CD14-positive monocyte (primary cell): ENCODE results near the gene ALOX5. TPM values are rescaled to one million over a fixed set of nuclear protein-coding genes. Genes with fewer than 3 reads are reported as not detected.

Experiments used
- DNase-seq, 3 donors: peaks; one replicate each; pipeline ENCODE4 v3.0.0-alpha.2; 2011 to 2022
- H2AFZ ChIP-seq: 2 replicates; pipeline ENCODE4 v1.6.0; 2012; ENCODE audit warnings: mild to moderate bottlenecking, low read depth, low read length, inconsistent platforms; ENCODE audit not compliant: insufficient read depth, poor library complexity, severe bottlenecking
- H3K27ac ChIP-seq, 2 donors: 1 replicate in 1 of 2; 2 replicates in 1 of 2; pipeline ENCODE4 v1.5.1; 2012 to 2013; ENCODE audit warnings: low read length in 2 of 2, control low read depth in 1 of 2, inconsistent platforms in 1 of 2, low read depth in 1 of 2, mild to moderate bottlenecking in 1 of 2
- H3K27me3 ChIP-seq, 2 donors: one replicate each; pipeline versions ENCODE4 v1.6.0 to v1.6.1; 2011 to 2013; ENCODE audit warnings: low read length in 2 of 2; ENCODE audit not compliant: control insufficient read depth in 2 of 2, insufficient read depth in 2 of 2
- H3K36me3 ChIP-seq, 2 donors: replicated peaks in 1 of 2; 1 replicate in 1 of 2; 2 replicates in 1 of 2; pipeline versions ENCODE4 v1.5.1 to v1.6.1; 2012 to 2013; ENCODE audit warnings: low read length in 2 of 2, control low read depth in 1 of 2, inconsistent platforms in 1 of 2, mild to moderate bottlenecking in 1 of 2; ENCODE audit not compliant: insufficient read depth in 2 of 2, control insufficient read depth in 1 of 2
- H3K4me1 ChIP-seq, 2 donors: 1 replicate in 1 of 2; 2 replicates in 1 of 2; pipeline versions ENCODE4 v1.5.1 to v1.6.1; 2012 to 2013; ENCODE audit warnings: low read length in 2 of 2, control low read depth in 1 of 2, inconsistent platforms in 1 of 2, mild to moderate bottlenecking in 1 of 2, moderate library complexity in 1 of 2; ENCODE audit not compliant: insufficient read depth in 2 of 2, control insufficient read depth in 1 of 2
- H3K4me2 ChIP-seq: replicated peaks from 2 replicates; pipeline ENCODE3; 2012; ENCODE audit warnings: low read length, moderate library complexity, mild to moderate bottlenecking; ENCODE audit not compliant: poor library complexity, severe bottlenecking; ENCODE audit errors: extremely low read depth
- H3K4me3 ChIP-seq, 3 experiments: fragments of 200-600 bp in 1 of 3; sonication (generic) in 1 of 3; replicated peaks in 1 of 3; 1 replicate in 2 of 3; 2 replicates in 1 of 3; pipeline ENCODE4 v1.5.1; 2011 to 2013; ENCODE audit warnings: low read length in 3 of 3, mild to moderate bottlenecking in 3 of 3, control low read depth in 2 of 3, low read depth in 2 of 3, inconsistent platforms in 1 of 3, moderate library complexity in 1 of 3
- H3K79me2 ChIP-seq: 2 replicates; pipeline ENCODE4 v1.6.0; 2012; ENCODE audit warnings: mild to moderate bottlenecking, control low read depth, inconsistent platforms, low read length, moderate library complexity; ENCODE audit not compliant: insufficient read depth
- H3K9ac ChIP-seq: 2 replicates; pipeline ENCODE4 v1.6.0; 2017; ENCODE audit warnings: low read length, mild to moderate bottlenecking; ENCODE audit not compliant: insufficient read depth, poor library complexity, severe bottlenecking
- H3K9me3 ChIP-seq, 2 donors: replicated peaks in 1 of 2; 1 replicate in 1 of 2; 2 replicates in 1 of 2; pipeline versions ENCODE4 v1.5.1 to v1.6.1; 2012 to 2013; ENCODE audit warnings: low read length in 2 of 2, control low read depth in 1 of 2; ENCODE audit not compliant: control insufficient read depth in 1 of 2, insufficient read depth in 1 of 2
- H4K20me1 ChIP-seq: 2 replicates; pipeline ENCODE4 v1.6.0; 2012; ENCODE audit warnings: mild to moderate bottlenecking, low read length, control low read depth, moderate library complexity; ENCODE audit not compliant: insufficient read depth
- H3K27ac Mint-ChIP-seq, 7 donors: one replicate each; pipeline ENCODE4 v1.8.0; 2020; ENCODE audit warnings: mild to moderate bottlenecking in 7 of 7, mixed read lengths in 7 of 7, moderate library complexity in 6 of 7, inconsistent platforms in 2 of 7
- H3K27me3 Mint-ChIP-seq, 3 donors: one replicate each; pipeline ENCODE4 v1.8.0; 2021 to 2022; ENCODE audit warnings: low read depth in 3 of 3, mild to moderate bottlenecking in 3 of 3, mixed read lengths in 3 of 3, moderate library complexity in 3 of 3, inconsistent platforms in 1 of 3
- H3K36me3 Mint-ChIP-seq, 2 donors: one replicate each; pipeline ENCODE4 v1.8.0; 2020; ENCODE audit warnings: mixed read lengths in 2 of 2, inconsistent platforms in 1 of 2, mild to moderate bottlenecking in 1 of 2
- H3K4me1 Mint-ChIP-seq: one replicate; pipeline ENCODE4 v1.8.0; 2020; ENCODE audit warnings: mild to moderate bottlenecking, mixed read lengths
- H3K4me3 Mint-ChIP-seq, 2 donors: one replicate each; pipeline ENCODE4 v1.8.0; 2020; ENCODE audit warnings: mild to moderate bottlenecking in 2 of 2, mixed read lengths in 2 of 2, moderate library complexity in 1 of 2
- H3K9me3 Mint-ChIP-seq, 7 donors: one replicate each; pipeline ENCODE4 v1.8.0; 2020 to 2022; ENCODE audit warnings: mixed read lengths in 7 of 7, mild to moderate bottlenecking in 6 of 7, moderate library complexity in 6 of 7, inconsistent platforms in 2 of 7
- WGBS: methylation state at CpG from one replicate; pipeline ENCODE4 v1.1.5; 2013; ENCODE audit warnings: missing lambda C conversion rate; ENCODE audit not compliant: insufficient coverage; 5-methylcytosine and 5-hydroxymethylcytosine counted together
- intact Hi-C, 2 donors: fragments of 100-400 bp; cut with micrococcal nuclease; formaldehyde crosslinking; loops; one replicate each; pipeline versions ENCODE4 v1.15.0 to v1.15.1; 2023
- polyA plus RNA-seq, 3 donors: library from polyadenylated mRNA; depleted of rRNA in 1 of 3; unstranded in 2 of 3; stranded (reverse) in 1 of 3; fragments of 300-500 nt in 2 of 3; fragments of >200 nt in 1 of 3; fragmentation: Illumina TruSeq in 2 of 3; gene quantifications; 1 replicate in 2 of 3; 2 replicates in 1 of 3; pipeline ENCODE4 v1.2.3, GENCODE V29; 2012 to 2021
- TF ChIP-seq, protein P1 (sequence below): fragments of 200-600 bp; IDR thresholded peaks from one replicate; pipeline ENCODE4 v1.8.0; 2022; ENCODE audit warnings: antibody characterized with exemption, mild to moderate bottlenecking

Gene ALOX5
- polyA plus RNA-seq, 3 donors: 223 to 918 (median 272) TPM

DNA sequence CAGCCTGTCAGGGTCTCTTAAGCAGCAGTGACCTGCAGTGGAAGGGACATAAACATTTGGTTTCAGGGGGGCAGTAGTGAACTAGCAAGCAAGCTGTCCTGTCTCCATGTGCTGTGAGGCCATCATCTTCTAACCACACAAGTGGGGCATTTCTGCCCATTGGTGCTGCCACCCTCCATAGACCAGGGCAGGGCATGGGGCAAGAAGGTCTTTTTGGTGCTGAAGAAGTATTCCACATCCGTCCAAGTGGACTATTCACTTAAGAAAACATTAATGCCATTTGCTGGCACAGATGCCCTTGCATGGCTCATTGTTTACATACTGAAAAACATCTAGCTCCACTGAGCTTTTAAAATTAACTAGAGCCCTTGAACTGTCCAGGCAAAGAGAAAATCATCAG lies 35.8 kb downstream of the ALOX5 start:
- WGBS: no CpG with 5 or more reads among the region's 1 CpG

DNA sequence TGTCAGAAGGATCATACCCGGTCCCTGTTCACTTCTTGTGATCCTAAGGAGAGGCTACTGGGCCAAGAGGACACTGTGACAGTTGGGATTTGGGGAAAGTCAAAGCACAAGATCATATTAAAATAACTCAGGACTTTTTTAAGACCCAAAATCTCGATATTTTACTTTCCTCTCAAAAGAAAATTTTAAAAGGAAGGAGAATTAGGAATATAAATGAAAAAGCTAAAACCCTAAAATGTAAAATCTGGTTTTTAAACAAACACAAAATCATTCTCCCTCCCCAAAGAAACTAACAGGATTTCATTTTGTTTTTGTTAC lies 36.4 kb downstream of the ALOX5 start:
- Mint-ChIP-seq H3K36me3 (peaks cover 81 to 89% of the 10 kb centered on the region in 2 donors), H3K9me3 (peaks cover 0 to 6% (median 2%) of the 10 kb centered on the region in 7 donors), H3K27me3 (no peaks in the 10 kb centered on the region), H3K27ac (peak overlapping the region in 1 of 7 donors; percentile 43), H3K4me3 (no peak overlapping the region), H3K4me1 (peaks cover 41% of the 10 kb centered on the region)
- Histone ChIP-seq H3K9ac (no peak overlapping the region), H3K79me2 (peaks cover 24% of the 10 kb centered on the region), H3K27me3 (no peaks in the 10 kb centered on the region), H3K36me3 (peaks cover 16 to 44% of the 10 kb centered on the region in 2 donors), H3K9me3 (no peaks in the 10 kb centered on the region), H3K27ac (no peak overlapping the region), H2AFZ (no peak overlapping the region), H3K4me3 (no peak overlapping the region), H3K4me1 (peaks cover 17 to 19% of the 10 kb centered on the region in 2 donors), H3K4me2 (no peak overlapping the region), H4K20me1 (peaks cover 69% of the 10 kb centered on the region)
- TF ChIP-seq, protein P1, sequence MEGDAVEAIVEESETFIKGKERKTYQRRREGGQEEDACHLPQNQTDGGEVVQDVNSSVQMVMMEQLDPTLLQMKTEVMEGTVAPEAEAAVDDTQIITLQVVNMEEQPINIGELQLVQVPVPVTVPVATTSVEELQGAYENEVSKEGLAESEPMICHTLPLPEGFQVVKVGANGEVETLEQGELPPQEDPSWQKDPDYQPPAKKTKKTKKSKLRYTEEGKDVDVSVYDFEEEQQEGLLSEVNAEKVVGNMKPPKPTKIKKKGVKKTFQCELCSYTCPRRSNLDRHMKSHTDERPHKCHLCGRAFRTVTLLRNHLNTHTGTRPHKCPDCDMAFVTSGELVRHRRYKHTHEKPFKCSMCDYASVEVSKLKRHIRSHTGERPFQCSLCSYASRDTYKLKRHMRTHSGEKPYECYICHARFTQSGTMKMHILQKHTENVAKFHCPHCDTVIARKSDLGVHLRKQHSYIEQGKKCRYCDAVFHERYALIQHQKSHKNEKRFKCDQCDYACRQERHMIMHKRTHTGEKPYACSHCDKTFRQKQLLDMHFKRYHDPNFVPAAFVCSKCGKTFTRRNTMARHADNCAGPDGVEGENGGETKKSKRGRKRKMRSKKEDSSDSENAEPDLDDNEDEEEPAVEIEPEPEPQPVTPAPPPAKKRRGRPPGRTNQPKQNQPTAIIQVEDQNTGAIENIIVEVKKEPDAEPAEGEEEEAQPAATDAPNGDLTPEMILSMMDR: no peak
- WGBS: no CpG with 5 or more reads among the region's 2 CpGs
- no peak for DNase-seq
- intact Hi-C loops: no loop called here

More for the DNA sequence above, 35.8 kb downstream of the ALOX5 start:
- Mint-ChIP-seq H3K4me1 (peaks cover 48% of the 10 kb centered on the region), H3K36me3 (peaks cover 78 to 87% of the 10 kb centered on the region in 2 donors), H3K4me3 (no peak overlapping the region), H3K9me3 (peaks cover 0 to 6% (median 2%) of the 10 kb centered on the region in 7 donors), H3K27ac (peak overlapping the region in 3 of 7 donors; percentile 13 to 77 (median 58)), H3K27me3 (no peaks in the 10 kb centered on the region)
- Histone ChIP-seq H3K4me3 (no peak overlapping the region), H3K4me2 (no peak overlapping the region), H3K27ac (peak overlapping the region in 1 of 2 donors; percentile 48), H3K36me3 (peaks cover 16 to 41% of the 10 kb centered on the region in 2 donors), H3K9me3 (no peaks in the 10 kb centered on the region), H3K27me3 (no peaks in the 10 kb centered on the region), H3K79me2 (peaks cover 31% of the 10 kb centered on the region), H2AFZ (no peak overlapping the region), H3K9ac (no peak overlapping the region), H4K20me1 (peaks cover 75% of the 10 kb centered on the region), H3K4me1 (peaks cover 22 to 25% of the 10 kb centered on the region in 2 donors)
- TF ChIP-seq, protein P1: no peak
- intact Hi-C loops: loop anchor here (5.0 kb wide), 2 partner anchors 37 to 53 kb away; partner anchors contain the start of gene ALOX5 (in 1 of the 2)
- no peak for DNase-seq
